ENCODE measurements around the gene PDLIM3.
"Not testable (repeated sequence)": the region's sequence is repeated elsewhere in the genome, so short reads cannot be mapped to it uniquely, and the experiment has no call there.

The PDLIM3 gene

DNA sequence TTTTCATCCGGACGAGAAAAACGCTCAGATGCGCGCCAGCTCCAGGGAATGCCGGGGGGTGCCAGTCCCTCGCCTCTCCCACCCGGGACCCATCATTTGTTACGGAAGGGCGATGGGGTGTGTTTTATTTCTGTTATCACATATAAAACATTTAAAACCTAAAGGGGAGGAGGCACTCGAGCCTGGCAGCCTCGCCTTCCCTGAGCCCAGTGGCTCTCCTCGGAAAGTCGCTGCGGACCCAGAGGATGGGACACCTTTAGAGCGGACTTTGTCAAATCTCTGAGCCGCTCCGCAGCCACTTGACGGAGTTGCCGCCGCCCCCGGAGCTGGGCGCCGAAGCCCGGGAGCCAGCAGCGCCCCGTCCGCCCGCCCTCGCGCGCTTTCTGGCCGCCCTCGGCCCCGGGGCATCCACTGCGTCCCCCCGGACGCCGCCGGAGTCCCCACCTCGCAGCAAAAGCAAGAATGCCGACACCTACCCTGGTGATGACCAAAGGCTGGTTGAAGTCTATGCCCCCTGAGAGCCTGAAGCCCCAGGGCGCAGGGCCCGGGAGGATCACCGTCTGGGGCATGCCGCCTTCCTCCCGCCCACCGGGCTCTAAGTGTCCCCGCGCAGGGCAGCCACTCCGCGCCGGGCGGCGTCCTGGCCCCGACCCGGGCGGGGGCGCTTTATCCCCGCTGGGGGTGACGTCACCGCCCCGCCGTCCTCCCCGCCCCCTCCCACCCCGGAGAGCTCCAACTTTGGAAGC, at the start of gene PDLIM3:
PDLIM3 (minus strand) TSS at position 642 of the 746 bp plus-strand sequence; CDS start at position 569, 73 bp downstream.
- no peak for DNase-seq

GRCh38 chr4:185583813-185584212, 48.5 kb upstream of the PDLIM3 start:
- no peak for DNase-seq

GRCh38 chr4:185582651-185583400, 47.5 kb upstream of the PDLIM3 start:
- DNase-seq = no peak

GRCh38 chr4:185580699-185581098, 45.4 kb upstream of the PDLIM3 start:
- DNase-seq = no peak

GRCh38 chr4:185578284-185578683, 43.0 kb upstream of the PDLIM3 start:
- no peak for DNase-seq

GRCh38 chr4:185576962-185577950, 41.9 kb upstream of the PDLIM3 start:
- no peak for DNase-seq

- no peak for DNase-seq
Observed at GRCh38 chr4:185576314-185576961, 41.1 kb upstream of the PDLIM3 start.

- DNase-seq = no peak
Observed at GRCh38 chr4:185573651-185574199, 38.4 kb upstream of the PDLIM3 start.

DNA sequence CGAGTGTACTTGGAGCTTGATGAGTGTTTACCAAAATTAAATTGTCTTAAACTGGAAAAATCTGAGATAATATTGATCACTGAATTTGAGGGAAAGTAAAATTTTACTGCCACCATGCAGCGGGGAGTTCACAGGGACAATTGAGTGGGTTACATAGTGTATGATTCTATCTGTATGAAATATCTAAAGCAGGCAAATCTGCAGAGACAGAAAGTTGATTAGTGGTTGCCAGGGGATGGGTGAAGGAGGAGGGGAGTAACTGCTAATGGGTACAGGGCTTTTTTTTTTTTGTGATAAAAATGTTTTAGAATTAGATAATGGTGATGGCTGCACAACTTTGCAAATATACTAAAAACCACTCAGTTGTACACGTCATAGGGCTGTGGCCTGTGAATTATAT, 35.4 kb upstream of the PDLIM3 start:
- no peak for DNase-seq

DNA sequence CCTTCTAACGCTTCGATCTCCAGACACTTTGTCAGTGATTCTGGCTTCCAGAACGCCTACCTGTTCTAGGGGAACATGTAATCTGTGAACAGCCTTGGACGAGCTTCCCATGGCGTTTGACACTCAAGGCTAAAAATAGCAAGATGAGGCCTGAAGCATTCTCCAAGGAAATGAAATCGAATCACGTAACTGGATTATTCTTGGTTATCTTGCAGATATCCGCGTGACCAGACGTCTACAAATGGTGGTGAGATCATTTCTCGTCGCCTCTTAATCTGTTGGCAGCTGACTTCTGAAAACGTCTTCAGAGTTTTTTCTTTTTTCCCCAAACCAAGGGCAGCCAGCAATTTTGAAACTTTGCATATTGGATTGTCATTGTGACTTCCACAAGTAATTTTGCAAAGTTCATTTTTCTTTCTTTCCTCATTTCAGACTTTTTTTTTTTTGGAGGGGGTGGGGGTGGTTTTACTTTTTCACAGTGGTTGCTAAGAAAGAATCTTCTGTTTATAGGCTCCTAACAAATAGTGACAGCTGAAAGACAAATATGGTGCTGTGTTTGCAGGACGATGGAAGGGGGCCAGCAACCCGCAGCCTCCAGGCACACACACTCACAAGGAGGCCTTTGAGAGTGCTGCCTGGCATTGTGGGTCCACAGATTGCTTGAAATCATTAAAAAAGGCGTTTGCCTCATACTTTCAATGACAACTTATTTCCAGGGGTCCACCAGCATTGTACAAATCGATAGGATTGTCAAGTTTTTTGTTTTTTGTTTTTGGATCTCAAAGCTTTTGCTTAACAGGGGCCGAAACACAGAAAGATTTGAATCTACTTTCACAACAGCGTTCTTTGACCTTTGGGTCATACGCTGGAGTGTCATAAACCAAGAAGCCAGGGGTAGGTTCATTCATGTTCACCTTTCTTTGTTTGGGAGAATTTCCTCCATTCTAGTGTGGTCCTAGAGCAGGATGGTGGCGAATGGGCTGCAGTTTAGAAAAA, 32.4 kb upstream of the PDLIM3 start:
- DNase-seq = no peak

DNA sequence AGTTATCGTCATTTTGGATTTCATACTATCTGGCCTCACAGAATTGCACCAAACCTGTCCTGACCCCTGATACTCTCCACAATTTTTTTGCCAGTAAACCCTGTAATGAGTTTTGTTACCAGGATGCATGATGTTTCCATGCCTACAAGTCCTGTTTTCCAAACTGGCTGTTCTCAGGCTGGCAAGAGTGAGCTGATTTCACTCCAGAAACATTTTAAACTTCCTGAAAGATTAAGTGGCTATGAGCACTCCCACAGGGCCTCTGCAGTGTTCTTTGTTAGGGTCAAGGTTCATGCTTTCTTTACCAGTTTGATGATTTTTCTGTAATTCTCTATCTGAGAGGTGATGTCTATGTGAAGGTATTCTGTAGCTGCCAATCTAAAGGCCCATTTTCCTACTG, 31.7 kb upstream of the PDLIM3 start:
- no peak for DNase-seq

DNA sequence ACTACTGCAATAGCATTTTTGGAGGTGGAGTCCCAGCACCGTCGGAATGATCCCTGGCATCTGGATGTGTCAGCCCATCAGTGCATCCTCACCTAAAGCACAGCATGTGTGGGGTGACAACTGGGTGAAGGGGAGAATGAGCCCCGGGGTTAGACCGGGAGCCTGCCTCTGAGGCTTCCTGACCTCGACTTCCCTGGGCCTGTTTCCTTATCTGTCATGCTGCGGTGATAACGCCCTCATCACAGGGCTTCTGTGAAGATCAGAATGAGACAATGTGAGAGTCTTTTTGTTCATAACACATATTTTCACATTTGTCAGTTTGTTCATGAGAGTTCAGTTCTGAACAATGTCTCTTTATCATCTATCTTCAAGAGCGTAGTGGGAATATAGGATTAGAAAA, 31.1 kb upstream of the PDLIM3 start:
- no peak for DNase-seq

- DNase-seq = no peak
Observed at GRCh38 chr4:185565696-185566095, 30.4 kb upstream of the PDLIM3 start.

GRCh38 chr4:185564349-185564748, 29.0 kb upstream of the PDLIM3 start:
- no peak for DNase-seq

- no peak for DNase-seq
Observed at GRCh38 chr4:185562531-185562930, 27.2 kb upstream of the PDLIM3 start.

- no peak for DNase-seq
Observed at GRCh38 chr4:185560316-185560715, 25.0 kb upstream of the PDLIM3 start.

GRCh38 chr4:185559915-185560281, 24.6 kb upstream of the PDLIM3 start:
- DNase-seq = no peak

- DNase-seq = not testable (repeated sequence)
Observed at GRCh38 chr4:185559251-185559914, 24.1 kb upstream of the PDLIM3 start.

DNA sequence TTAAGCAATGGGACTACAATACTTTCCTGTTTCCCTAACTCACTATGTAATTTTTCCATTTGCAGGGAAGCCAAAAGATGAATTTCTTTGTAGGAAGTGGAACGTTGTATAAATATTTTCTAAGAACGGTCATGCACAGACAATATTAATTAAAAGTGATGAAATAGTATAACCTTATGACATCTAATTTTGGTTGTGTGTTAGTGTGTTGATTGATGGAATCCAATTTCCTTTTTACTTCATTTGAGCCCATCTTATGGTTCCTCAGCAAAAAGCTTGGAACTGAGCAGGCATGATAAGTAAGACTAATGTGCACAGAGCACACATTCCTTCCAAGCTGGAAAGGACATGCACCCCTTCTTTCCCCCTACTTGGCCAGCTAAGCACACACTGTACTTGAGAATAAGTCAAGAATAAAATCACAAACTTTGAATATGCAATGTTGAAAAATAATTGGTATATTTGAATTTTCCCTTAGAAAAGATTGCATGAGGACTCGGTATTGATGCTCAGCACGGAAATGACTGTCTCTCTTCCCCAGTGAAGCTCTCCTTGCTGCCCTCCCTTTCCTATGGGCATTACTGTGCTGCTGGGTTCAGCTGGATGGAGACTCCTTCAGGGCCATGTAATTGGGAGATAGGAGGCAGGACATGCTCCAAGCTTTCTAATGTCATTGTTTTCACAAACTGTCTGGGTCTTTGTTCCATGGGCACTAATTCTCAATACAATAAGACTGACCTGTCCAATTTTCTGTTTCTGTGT, 19.2 kb upstream of the PDLIM3 start:
- no peak for DNase-seq

GRCh38 chr4:185552254-185552653, 16.9 kb upstream of the PDLIM3 start:
- DNase-seq = no peak

Measured in RPMI8226 (cell line).